Pancreas (tissue), 10 donors: Measurements from ENCODE around the gene PAX7. TPM values are rescaled to one million over a fixed set of nuclear protein-coding genes. Genes with fewer than 3 reads are reported as not detected.
A peak's percentile ranks its signal among the peaks of the same experiment; 100 is the strongest.

Experiments used
- ATAC-seq, 4 donors: fragments of 200-7000 bp; cut with Tn5 transposase; one replicate each; pipeline versions ENCODE4 v1.8.0 to v1.9.1; 2020; ENCODE audit warnings: mild to moderate bottlenecking in 4 of 4, moderate library complexity in 4 of 4
- DNase-seq, 6 donors: peaks; one replicate each; pipeline ENCODE4 v3.0.0-alpha.2; 2020
- FAIRE-seq: peaks from 2 replicates; lab custom pipeline; 2012; peaks lifted over from hg19 to GRCh38; lab: Jason Lieb, UNC
- H3K27ac ChIP-seq, 4 donors: fragments of 200-600 bp; sonication (generic); 1 replicate in 3 of 4; 2 replicates in 1 of 4; pipeline versions ENCODE4 v1.5.0 to v1.8.0; 2020
- H3K27me3 ChIP-seq, 4 donors: fragments of 200-600 bp; one replicate each; pipeline ENCODE4 v1.8.0; 2021
- H3K36me3 ChIP-seq, 3 donors: fragments of 200-600 bp; sonication (generic) in 1 of 3; one replicate each; pipeline versions ENCODE4 v1.5.0 to v1.8.0; 2020 to 2021
- H3K4me1 ChIP-seq, 3 donors: fragments of 200-600 bp; one replicate each; pipeline ENCODE4 v1.8.0; 2021
- H3K4me3 ChIP-seq, 4 donors: fragments of 200-600 bp; sonication (generic) in 2 of 4; one replicate each; pipeline versions ENCODE4 v1.5.0 to v1.8.0; 2020 to 2021
- H3K9me3 ChIP-seq, 4 donors: fragments of 200-600 bp; one replicate each; pipeline ENCODE4 v1.8.0; 2021
- CTCF ChIP-seq, 4 donors: fragments of 200-600 bp; sonication (generic) in 3 of 4; IDR thresholded peaks; one replicate each; pipeline versions ENCODE4 v1.5.0 to v1.8.0; 2021; ENCODE audit warnings: antibody characterized with exemption in 4 of 4
- WGBS, 2 donors: extraction: QIAGEN DNeasy Blood & Tissue Kit; methylation state at CpG; one replicate each; pipeline ENCODE4 v1.1.7; 2013; 5-methylcytosine and 5-hydroxymethylcytosine counted together
- intact Hi-C, 3 donors: fragments of 100-400 bp; cut with DNase I; formaldehyde crosslinking; loops; one replicate each; pipeline versions ENCODE4 v1.11.1 to v1.14.2; 2022
- polyA plus RNA-seq, 2 donors: library from polyadenylated mRNA; stranded (reverse); fragments of 200-250 nt; gene quantifications; one replicate each; pipeline ENCODE4 v1.2.3, GENCODE V29; 2013
- total RNA-seq, 6 donors: library from RNA; stranded (reverse); fragmentation: NEBNext Ultra II Directional in 4 of 6; extraction: Animal tissue kit (Norgen Biotek cat#: 25700) in 4 of 6; gene quantifications; one replicate each; pipeline versions ENCODE4 v1.2.1 to v1.2.4, GENCODE V29; 2021 to 2023
- donor health status: healthy with polysubstance abuse.
- donor health status: DM: no; HTN: no; CAD: no; lungs with moderate emphysema.
- donor health status: DM: no; HTN: no; CAD: no.
- donor health status: control.
- donor health status: control.
- donor health status: Bipolar disorder and iron deficiency.
- donor health status: DM: yes; HTN: yes; CAD: no.
- donor health status: DM: no; HTN: no; CAD: no.
- donor health status: DM: no; HTN: no; CAD: no.
- donor health status: DM: yes; HTN: yes; CAD: no.

The PAX7 gene
- total and polyA plus RNA-seq, 8 donors = not detected

GRCh38 chr1:18735224-18735997, 104.8 kb downstream of the PAX7 start:
- ATAC-seq (no peak), FAIRE-seq (no peak), DNase-seq (peak in 1 of 6 donors; percentile 33)
- Histone ChIP-seq H3K4me3 (no peak overlapping the region), H3K27me3 (peaks cover 0 to 8% (median 0%) of the 10 kb centered on the region in 4 donors), H3K27ac (no peak overlapping the region), H3K36me3 (no peaks in the 10 kb centered on the region), H3K4me1 (no peaks in the 10 kb centered on the region), H3K9me3 (no peaks in the 10 kb centered on the region)
- intact Hi-C loops = no loop called here
- 74 to 79% methylated on average over 22 of the region's 22 CpGs for WGBS, 2 donors
- no peak for TF ChIP-seq CTCF (IDR thresholded peaks at IDR 0.05)

- WGBS, 2 donors = 63 to 70% methylated on average over 6 of the region's 6 CpGs
Measured at GRCh38 chr1:18736958-18737357, 106.3 kb downstream of the PAX7 start.

GRCh38 chr1:18738126-18738525, 107.5 kb downstream of the PAX7 start:
- H3K36me3 ChIP-seq = no peaks in the 10 kb centered on the region
- H3K27me3 ChIP-seq = peaks cover 0 to 9% (median 0%) of the 10 kb centered on the region in 4 donors
- intact Hi-C loops = no loop called here
- ATAC-seq (no peak), DNase-seq (no peak), FAIRE-seq (no peak)
- no peaks in the 10 kb centered on the region for H3K4me1 ChIP-seq
- no peak overlapping the region for H3K27ac ChIP-seq
- H3K4me3 ChIP-seq = no peak overlapping the region
- H3K9me3 ChIP-seq = no peaks in the 10 kb centered on the region
- no peak for TF ChIP-seq CTCF (IDR thresholded peaks at IDR 0.05)
- 51 to 52% methylated on average over 11 of the region's 11 CpGs for WGBS, 2 donors

More at GRCh38 chr1:18736958-18737357, 106.3 kb downstream of the PAX7 start:
- Histone ChIP-seq H3K4me3 (no peak overlapping the region), H3K9me3 (no peaks in the 10 kb centered on the region), H3K27me3 (peaks cover 0 to 9% (median 0%) of the 10 kb centered on the region in 4 donors), H3K36me3 (no peaks in the 10 kb centered on the region), H3K4me1 (no peaks in the 10 kb centered on the region), H3K27ac (no peak overlapping the region)
- no peak for ATAC-seq
- FAIRE-seq = no peak
- TF ChIP-seq CTCF (IDR thresholded peaks at IDR 0.05) = no peak
- intact Hi-C loops = no loop called here
- no peak for DNase-seq

- H3K4me3 ChIP-seq = no peak overlapping the region
- intact Hi-C loops = no loop called here
Measured at GRCh38 chr1:18738617-18739016, 108.0 kb downstream of the PAX7 start.

More at GRCh38 chr1:18738617-18739016, 108.0 kb downstream of the PAX7 start:
- Histone ChIP-seq H3K36me3 (no peaks in the 10 kb centered on the region), H3K27ac (no peak overlapping the region), H3K9me3 (no peaks in the 10 kb centered on the region), H3K27me3 (peaks cover 0 to 9% (median 0%) of the 10 kb centered on the region in 4 donors), H3K4me1 (no peaks in the 10 kb centered on the region)
- 69 to 76% methylated on average over 3 of the region's 3 CpGs for WGBS, 2 donors
- ATAC-seq (no peak), DNase-seq (no peak), FAIRE-seq (no peak)
- no peak for TF ChIP-seq CTCF (IDR thresholded peaks at IDR 0.05)
